GM23338 (cell line): ENCODE data around the gene MRPS17. TPM values are rescaled to one million over a fixed set of nuclear protein-coding genes. Genes with fewer than 3 reads are reported as not detected.
A peak's percentile ranks its signal among the peaks of the same experiment; 100 is the strongest.

Source experiments
- ATAC-seq: fragments of 200-7000 bp; cut with Tn5 transposase; 3 replicates; pipeline ENCODE4 v1.9.1; 2020
- DNase-seq: peaks from one replicate; pipeline ENCODE4 v3.0.0-alpha.2; 2015; ENCODE audit warnings: low spot score
- H2AFZ ChIP-seq: fragments of 200-600 bp; sonication (generic); 2 replicates; pipeline ENCODE4 v1.8.0; 2016; ENCODE audit warnings: antibody characterized with exemption, mild to moderate bottlenecking, moderate library complexity
- H3F3A ChIP-seq: fragments of 200-600 bp; sonication (generic); replicated peaks from 2 replicates; pipeline ENCODE4 v1.8.0; 2017; ENCODE audit warnings: antibody characterized with exemption, mixed run types, low read depth
- H3K27ac ChIP-seq: fragments of 200-600 bp; sonication (generic); 2 replicates; pipeline ENCODE4 v1.6.1; 2016; ENCODE audit warnings: low read depth
- H3K27me3 ChIP-seq: fragments of 200-600 bp; sonication (generic); 2 replicates; pipeline ENCODE4 v1.8.0; 2016; ENCODE audit warnings: mild to moderate bottlenecking, mixed run types, moderate library complexity; ENCODE audit not compliant: insufficient read depth
- H3K36me3 ChIP-seq: fragments of 200-600 bp; sonication (generic); 2 replicates; pipeline ENCODE4 v1.8.0; 2016; ENCODE audit warnings: mild to moderate bottlenecking; ENCODE audit not compliant: insufficient read depth
- H3K4me1 ChIP-seq: fragments of 200-600 bp; sonication (generic); 2 replicates; pipeline ENCODE4 v1.8.0; 2016; ENCODE audit warnings: mild to moderate bottlenecking, moderate library complexity; ENCODE audit not compliant: insufficient read depth
- H3K4me2 ChIP-seq: fragments of 200-600 bp; sonication (generic); 2 replicates; pipeline ENCODE4 v1.7.1; 2017; ENCODE audit warnings: mixed run types
- H3K4me3 ChIP-seq: fragments of 200-600 bp; sonication (generic); 2 replicates; pipeline ENCODE4 v1.6.1; 2016; ENCODE audit warnings: mixed run types
- H3K79me2 ChIP-seq: fragments of 200-600 bp; sonication (generic); replicated peaks from 2 replicates; pipeline ENCODE4 v1.8.0; 2017; ENCODE audit warnings: mild to moderate bottlenecking; ENCODE audit not compliant: insufficient read depth
- H3K9me2 ChIP-seq: fragments of 200-600 bp; sonication (generic); 2 replicates; pipeline ENCODE4 v1.8.0; 2017; ENCODE audit not compliant: insufficient read depth
- H4K20me1 ChIP-seq: fragments of 200-600 bp; sonication (generic); replicated peaks from 2 replicates; pipeline ENCODE4 v1.8.0; 2017; ENCODE audit warnings: mild to moderate bottlenecking; ENCODE audit not compliant: insufficient read depth
- H3K27ac Mint-ChIP-seq: 2 replicates; pipeline ENCODE4 v1.8.0; 2020; ENCODE audit warnings: inconsistent platforms, mild to moderate bottlenecking, moderate library complexity, mixed read lengths
- H3K27me3 Mint-ChIP-seq: 3 replicates; pipeline ENCODE4 v1.8.0; 2022; ENCODE audit warnings: low read depth, mild to moderate bottlenecking, moderate library complexity, mixed read lengths, inconsistent platforms; ENCODE audit not compliant: insufficient read depth, poor library complexity
- H3K36me3 Mint-ChIP-seq: 3 replicates; pipeline ENCODE4 v1.8.0; 2021; ENCODE audit warnings: low read depth, mild to moderate bottlenecking, inconsistent platforms, moderate library complexity, mixed read lengths
- H3K4me1 Mint-ChIP-seq: 3 replicates; pipeline ENCODE4 v1.8.0; 2020; ENCODE audit warnings: mild to moderate bottlenecking, inconsistent platforms, mixed read lengths
- H3K4me3 Mint-ChIP-seq: 3 replicates; pipeline ENCODE4 v1.8.0; 2021; ENCODE audit warnings: moderate library complexity, mild to moderate bottlenecking, inconsistent platforms, mixed read lengths
- H3K9me3 Mint-ChIP-seq: 3 replicates; pipeline ENCODE4 v1.8.0; 2020; ENCODE audit warnings: moderate library complexity, mild to moderate bottlenecking, inconsistent platforms, mixed read lengths
- CREB1 ChIP-seq: fragments of 250-450 bp; sonication (Bioruptor Pico); IDR thresholded peaks from 2 replicates; pipeline ENCODE4 v1.5.0; 2020; ENCODE audit warnings: low read depth, mild to moderate bottlenecking, moderate library complexity
- EZH2 ChIP-seq: fragments of 200-600 bp; sonication (generic); IDR thresholded peaks from one replicate; pipeline ENCODE4 v1.8.0; 2017; ENCODE audit warnings: antibody characterized with exemption, mild to moderate bottlenecking, low read depth; ENCODE audit not compliant: unreplicated experiment
- EZH2phosphoT487 ChIP-seq: fragments of 200-600 bp; sonication (generic); IDR thresholded peaks from one replicate; pipeline ENCODE4 v1.8.1; 2018; ENCODE audit warnings: antibody characterized with exemption; ENCODE audit not compliant: unreplicated experiment
- JUNB ChIP-seq: IDR thresholded peaks from one replicate; pipeline ENCODE4 v1.6.1; 2016; ENCODE audit warnings: antibody characterized with exemption; ENCODE audit not compliant: unreplicated experiment
- NANOG ChIP-seq: IDR thresholded peaks from 2 replicates; pipeline ENCODE4 v1.6.1; 2016; ENCODE audit warnings: antibody characterized with exemption, borderline replicate concordance
- POLR2AphosphoS5 ChIP-seq: IDR thresholded peaks from 2 replicates; pipeline ENCODE4 v1.6.1; 2016; ENCODE audit warnings: antibody characterized with exemption, low read depth
- STAT1 ChIP-seq: IDR thresholded peaks from one replicate; pipeline ENCODE4 v1.6.1; 2016; ENCODE audit warnings: antibody characterized with exemption; ENCODE audit not compliant: unreplicated experiment
- ZNF331 ChIP-seq: fragments of 250-450 bp; sonication (Bioruptor Pico); IDR thresholded peaks from 2 replicates; pipeline ENCODE4 v1.5.0; 2020; ENCODE audit warnings: low read depth, mild to moderate bottlenecking, moderate library complexity
- polyA plus RNA-seq: library from polyadenylated mRNA; unstranded; fragments of >200 nt; fragmentation: Nextera tagmentation; extraction: Ambion mirVana; gene quantifications from 2 replicates; pipeline ENCODE4 v1.2.1, GENCODE V29; 2016
- total RNA-seq: library from RNA; depleted of rRNA; stranded (reverse); fragments of >200 nt; shearing (Covaris generic); gene quantifications from 2 replicates; pipeline ENCODE4 v1.2.3, GENCODE V29; 2014
- TF ChIP-seq, protein P1 (sequence below): fragments of 250-450 bp; sonication (Bioruptor Pico); IDR thresholded peaks from 2 replicates; pipeline ENCODE4 v1.5.0; 2020; ENCODE audit warnings: mild to moderate bottlenecking, moderate library complexity
- TF ChIP-seq, protein P2 (sequence below): IDR thresholded peaks from 2 replicates; pipeline ENCODE4 v1.6.1; 2016; ENCODE audit warnings: antibody characterized with exemption
- TF ChIP-seq, protein P3 (sequence below): IDR thresholded peaks from one replicate; pipeline ENCODE4 v1.6.1; 2018; ENCODE audit warnings: antibody characterized with exemption; ENCODE audit not compliant: unreplicated experiment

Gene MRPS17
- total and polyA plus RNA-seq, 2 experiments from 2014 or later = 14.6 to 100 TPM

DNA sequence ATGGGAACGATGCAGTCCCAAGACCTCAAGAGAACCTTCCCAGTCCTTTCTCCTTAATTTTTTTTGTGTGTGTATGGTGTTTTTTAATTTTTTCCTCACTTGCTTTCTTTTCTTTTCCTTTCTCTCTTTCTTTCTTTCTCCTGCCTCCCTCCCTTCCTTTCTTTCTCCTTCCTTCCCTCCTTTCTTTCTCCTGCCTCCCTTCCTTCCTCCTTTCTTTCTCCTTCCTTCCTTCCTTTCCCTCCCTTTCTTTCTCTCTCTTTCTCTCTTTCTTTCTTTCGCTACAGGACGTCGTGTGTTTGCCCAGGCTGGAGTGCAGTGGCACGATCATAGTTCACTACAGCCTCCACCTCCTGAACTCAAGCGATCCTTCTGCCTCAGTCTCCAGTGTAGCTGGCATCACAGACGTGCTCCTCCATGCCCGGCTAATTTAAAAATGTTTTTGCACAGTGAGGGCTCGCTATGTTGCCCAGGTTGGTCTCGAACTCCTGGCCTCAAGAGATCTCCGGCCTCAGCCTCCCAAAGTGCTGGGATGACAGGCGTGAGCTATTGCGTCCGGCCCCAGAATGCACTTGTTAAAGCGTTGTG, 12.0 kb downstream of the MRPS17 start:
- Histone ChIP-seq H4K20me1 (no peaks in the 10 kb centered on the region; the same call in 1 of the 2 replicates), H3K27ac (no peak overlapping the region), H3K36me3 (no peaks in the 10 kb centered on the region; the same call in 1 of the 2 replicates), H3K4me2 (peak overlapping the region; percentile 67), H3K4me3 (peak overlapping the region; percentile 38), H3K27me3 (peaks cover 13% of the 10 kb centered on the region), H3F3A (0 out of 2 replicates have a peak, but pooled peaks cover 3% of the 10 kb centered on the region), H3K79me2 (peaks cover 29% of the 10 kb centered on the region), H3K4me1 (no peaks in the 10 kb centered on the region), H3K9me2 (no peaks in the 10 kb centered on the region), H2AFZ (peak overlapping the region; percentile 69)
- DNase-seq = no peak
- peaks cover 19% of the 10 kb centered on the region for H3K27me3 Mint-ChIP-seq
- no peaks in the 10 kb centered on the region; the same call in 1 of the 3 replicates for H3K36me3 Mint-ChIP-seq
- peaks cover 11% of the 10 kb centered on the region; the same call in 2 of the 3 replicates for H3K4me1 Mint-ChIP-seq
- H3K9me3 Mint-ChIP-seq = no peaks in the 10 kb centered on the region
- H3K4me3 Mint-ChIP-seq = peak overlapping the region; percentile 61
- TF ChIP-seq ZNF331 = no peak
- TF ChIP-seq, protein P1, sequence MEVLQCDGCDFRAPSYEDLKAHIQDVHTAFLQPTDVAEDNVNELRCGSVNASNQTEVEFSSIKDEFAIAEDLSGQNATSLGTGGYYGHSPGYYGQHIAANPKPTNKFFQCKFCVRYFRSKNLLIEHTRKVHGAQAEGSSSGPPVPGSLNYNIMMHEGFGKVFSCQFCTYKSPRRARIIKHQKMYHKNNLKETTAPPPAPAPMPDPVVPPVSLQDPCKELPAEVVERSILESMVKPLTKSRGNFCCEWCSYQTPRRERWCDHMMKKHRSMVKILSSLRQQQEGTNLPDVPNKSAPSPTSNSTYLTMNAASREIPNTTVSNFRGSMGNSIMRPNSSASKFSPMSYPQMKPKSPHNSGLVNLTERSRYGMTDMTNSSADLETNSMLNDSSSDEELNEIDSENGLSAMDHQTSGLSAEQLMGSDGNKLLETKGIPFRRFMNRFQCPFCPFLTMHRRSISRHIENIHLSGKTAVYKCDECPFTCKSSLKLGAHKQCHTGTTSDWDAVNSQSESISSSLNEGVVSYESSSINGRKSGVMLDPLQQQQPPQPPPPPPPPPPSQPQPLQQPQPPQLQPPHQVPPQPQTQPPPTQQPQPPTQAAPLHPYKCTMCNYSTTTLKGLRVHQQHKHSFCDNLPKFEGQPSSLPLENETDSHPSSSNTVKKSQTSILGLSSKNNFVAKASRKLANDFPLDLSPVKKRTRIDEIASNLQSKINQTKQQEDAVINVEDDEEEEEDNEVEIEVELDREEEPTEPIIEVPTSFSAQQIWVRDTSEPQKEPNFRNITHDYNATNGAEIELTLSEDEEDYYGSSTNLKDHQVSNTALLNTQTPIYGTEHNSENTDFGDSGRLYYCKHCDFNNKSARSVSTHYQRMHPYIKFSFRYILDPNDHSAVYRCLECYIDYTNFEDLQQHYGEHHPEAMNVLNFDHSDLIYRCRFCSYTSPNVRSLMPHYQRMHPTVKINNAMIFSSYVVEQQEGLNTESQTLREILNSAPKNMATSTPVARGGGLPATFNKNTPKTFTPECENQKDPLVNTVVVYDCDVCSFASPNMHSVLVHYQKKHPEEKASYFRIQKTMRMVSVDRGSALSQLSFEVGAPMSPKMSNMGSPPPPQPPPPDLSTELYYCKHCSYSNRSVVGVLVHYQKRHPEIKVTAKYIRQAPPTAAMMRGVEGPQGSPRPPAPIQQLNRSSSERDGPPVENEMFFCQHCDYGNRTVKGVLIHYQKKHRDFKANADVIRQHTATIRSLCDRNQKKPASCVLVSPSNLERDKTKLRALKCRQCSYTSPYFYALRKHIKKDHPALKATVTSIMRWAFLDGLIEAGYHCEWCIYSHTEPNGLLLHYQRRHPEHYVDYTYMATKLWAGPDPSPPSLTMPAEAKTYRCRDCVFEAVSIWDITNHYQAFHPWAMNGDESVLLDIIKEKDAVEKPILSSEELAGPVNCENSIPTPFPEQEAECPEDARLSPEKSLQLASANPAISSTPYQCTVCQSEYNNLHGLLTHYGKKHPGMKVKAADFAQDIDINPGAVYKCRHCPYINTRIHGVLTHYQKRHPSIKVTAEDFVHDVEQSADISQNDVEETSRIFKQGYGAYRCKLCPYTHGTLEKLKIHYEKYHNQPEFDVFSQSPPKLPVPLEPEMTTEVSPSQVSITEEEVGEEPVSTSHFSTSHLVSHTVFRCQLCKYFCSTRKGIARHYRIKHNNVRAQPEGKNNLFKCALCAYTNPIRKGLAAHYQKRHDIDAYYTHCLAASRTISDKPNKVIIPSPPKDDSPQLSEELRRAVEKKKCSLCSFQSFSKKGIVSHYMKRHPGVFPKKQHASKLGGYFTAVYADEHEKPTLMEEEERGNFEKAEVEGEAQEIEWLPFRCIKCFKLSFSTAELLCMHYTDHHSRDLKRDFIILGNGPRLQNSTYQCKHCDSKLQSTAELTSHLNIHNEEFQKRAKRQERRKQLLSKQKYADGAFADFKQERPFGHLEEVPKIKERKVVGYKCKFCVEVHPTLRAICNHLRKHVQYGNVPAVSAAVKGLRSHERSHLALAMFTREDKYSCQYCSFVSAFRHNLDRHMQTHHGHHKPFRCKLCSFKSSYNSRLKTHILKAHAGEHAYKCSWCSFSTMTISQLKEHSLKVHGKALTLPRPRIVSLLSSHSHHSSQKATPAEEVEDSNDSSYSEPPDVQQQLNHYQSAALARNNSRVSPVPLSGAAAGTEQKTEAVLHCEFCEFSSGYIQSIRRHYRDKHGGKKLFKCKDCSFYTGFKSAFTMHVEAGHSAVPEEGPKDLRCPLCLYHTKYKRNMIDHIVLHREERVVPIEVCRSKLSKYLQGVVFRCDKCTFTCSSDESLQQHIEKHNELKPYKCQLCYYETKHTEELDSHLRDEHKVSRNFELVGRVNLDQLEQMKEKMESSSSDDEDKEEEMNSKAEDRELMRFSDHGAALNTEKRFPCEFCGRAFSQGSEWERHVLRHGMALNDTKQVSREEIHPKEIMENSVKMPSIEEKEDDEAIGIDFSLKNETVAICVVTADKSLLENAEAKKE (CRISPR knock-in tag) = no peak
- TF ChIP-seq, protein P2, sequence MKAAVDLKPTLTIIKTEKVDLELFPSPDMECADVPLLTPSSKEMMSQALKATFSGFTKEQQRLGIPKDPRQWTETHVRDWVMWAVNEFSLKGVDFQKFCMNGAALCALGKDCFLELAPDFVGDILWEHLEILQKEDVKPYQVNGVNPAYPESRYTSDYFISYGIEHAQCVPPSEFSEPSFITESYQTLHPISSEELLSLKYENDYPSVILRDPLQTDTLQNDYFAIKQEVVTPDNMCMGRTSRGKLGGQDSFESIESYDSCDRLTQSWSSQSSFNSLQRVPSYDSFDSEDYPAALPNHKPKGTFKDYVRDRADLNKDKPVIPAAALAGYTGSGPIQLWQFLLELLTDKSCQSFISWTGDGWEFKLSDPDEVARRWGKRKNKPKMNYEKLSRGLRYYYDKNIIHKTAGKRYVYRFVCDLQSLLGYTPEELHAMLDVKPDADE = no peak
- no peak for TF ChIP-seq STAT1
- no peak for TF ChIP-seq JUNB
- TF ChIP-seq POLR2AphosphoS5 = no peak
- TF ChIP-seq CREB1 = no peak
- TF ChIP-seq EZH2phosphoT487 = no peak
- no peak for TF ChIP-seq EZH2
- TF ChIP-seq, protein P3, sequence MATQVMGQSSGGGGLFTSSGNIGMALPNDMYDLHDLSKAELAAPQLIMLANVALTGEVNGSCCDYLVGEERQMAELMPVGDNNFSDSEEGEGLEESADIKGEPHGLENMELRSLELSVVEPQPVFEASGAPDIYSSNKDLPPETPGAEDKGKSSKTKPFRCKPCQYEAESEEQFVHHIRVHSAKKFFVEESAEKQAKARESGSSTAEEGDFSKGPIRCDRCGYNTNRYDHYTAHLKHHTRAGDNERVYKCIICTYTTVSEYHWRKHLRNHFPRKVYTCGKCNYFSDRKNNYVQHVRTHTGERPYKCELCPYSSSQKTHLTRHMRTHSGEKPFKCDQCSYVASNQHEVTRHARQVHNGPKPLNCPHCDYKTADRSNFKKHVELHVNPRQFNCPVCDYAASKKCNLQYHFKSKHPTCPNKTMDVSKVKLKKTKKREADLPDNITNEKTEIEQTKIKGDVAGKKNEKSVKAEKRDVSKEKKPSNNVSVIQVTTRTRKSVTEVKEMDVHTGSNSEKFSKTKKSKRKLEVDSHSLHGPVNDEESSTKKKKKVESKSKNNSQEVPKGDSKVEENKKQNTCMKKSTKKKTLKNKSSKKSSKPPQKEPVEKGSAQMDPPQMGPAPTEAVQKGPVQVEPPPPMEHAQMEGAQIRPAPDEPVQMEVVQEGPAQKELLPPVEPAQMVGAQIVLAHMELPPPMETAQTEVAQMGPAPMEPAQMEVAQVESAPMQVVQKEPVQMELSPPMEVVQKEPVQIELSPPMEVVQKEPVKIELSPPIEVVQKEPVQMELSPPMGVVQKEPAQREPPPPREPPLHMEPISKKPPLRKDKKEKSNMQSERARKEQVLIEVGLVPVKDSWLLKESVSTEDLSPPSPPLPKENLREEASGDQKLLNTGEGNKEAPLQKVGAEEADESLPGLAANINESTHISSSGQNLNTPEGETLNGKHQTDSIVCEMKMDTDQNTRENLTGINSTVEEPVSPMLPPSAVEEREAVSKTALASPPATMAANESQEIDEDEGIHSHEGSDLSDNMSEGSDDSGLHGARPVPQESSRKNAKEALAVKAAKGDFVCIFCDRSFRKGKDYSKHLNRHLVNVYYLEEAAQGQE = no peak
- no peak for TF ChIP-seq NANOG
- H3K27ac Mint-ChIP-seq = no peak overlapping the region
- no peak for ATAC-seq
